HEK293 (cell line): ENCODE measurements around the gene TIAL1.

Experiments
- CTCF ChIA-PET: fragments of 350-600 bp; formaldehyde crosslinking; extraction: SDS; loops from one replicate; lab custom pipeline; 2021; ENCODE audit warnings: antibody characterized with exemption; lab: Yijun Ruan, JAX
- POLR2A ChIA-PET: fragments of 300-600 bp; formaldehyde crosslinking; extraction: SDS; loops from one replicate; lab custom pipeline; 2020; ENCODE audit warnings: antibody characterized with exemption, inconsistent platforms; lab: Yijun Ruan, JAX
- H3K27ac ChIP-seq: fragments of 200-500 bp; sonication (Bioruptor generic); 2 replicates; pipeline ENCODE4 v1.5.1; 2014; ENCODE audit warnings: low read depth, low read length, control low read depth, inconsistent platforms; ENCODE audit errors: extremely low read depth
- H3K36me3 ChIP-seq, 2 experiments: fragments of 200-500 bp in 1 of 2; sonication (Bioruptor generic) in 1 of 2; 1 replicate in 1 of 2; 2 replicates in 1 of 2; pipeline ENCODE4 v1.5.1; 2014 to 2017; ENCODE audit warnings: inconsistent platforms in 2 of 2, low read length in 2 of 2; ENCODE audit not compliant: control insufficient read depth in 2 of 2, insufficient read depth in 1 of 2
- H3K4me1 ChIP-seq: fragments of 200-500 bp; sonication (Bioruptor generic); 2 replicates; pipeline ENCODE4 v1.5.1; 2014; ENCODE audit warnings: mild to moderate bottlenecking, low read length, inconsistent platforms; ENCODE audit not compliant: control insufficient read depth, insufficient read depth
- H3K4me3 ChIP-seq: 2 replicates; pipeline ENCODE4 v1.5.1; 2011; ENCODE audit warnings: low read depth, mild to moderate bottlenecking, control low read depth, low read length, moderate library complexity
- H3K9me3 ChIP-seq: fragments of 200-500 bp; sonication (Bioruptor generic); 2 replicates; pipeline ENCODE4 v1.5.1; 2014; ENCODE audit warnings: low read depth, low read length, inconsistent platforms; ENCODE audit not compliant: control insufficient read depth, insufficient read depth
- GLIS1 ChIP-seq: fragments of 450-650 bp; formaldehyde crosslinking; IDR thresholded peaks from 2 replicates; pipeline ENCODE4 v1.5.1; 2016; ENCODE audit warnings: missing biosample characterization, missing genetic modification characterization
- KLF7 ChIP-seq: fragments of 450-650 bp; formaldehyde crosslinking; IDR thresholded peaks from 2 replicates; pipeline ENCODE4 v1.5.1; 2016; ENCODE audit warnings: missing biosample characterization, missing genetic modification characterization, borderline replicate concordance
- KLF9 ChIP-seq: fragments of 450-650 bp; formaldehyde crosslinking; IDR thresholded peaks from 2 replicates; pipeline ENCODE4 v1.5.1; 2016; ENCODE audit warnings: missing biosample characterization, missing genetic modification characterization, low read depth
- SP7 ChIP-seq: fragments of 450-650 bp; formaldehyde crosslinking; IDR thresholded peaks from 2 replicates; pipeline ENCODE4 v1.5.1; 2016; ENCODE audit warnings: missing biosample characterization, missing genetic modification characterization
- YY1 ChIP-seq: fragments of 450-650 bp; formaldehyde crosslinking; IDR thresholded peaks from 2 replicates; pipeline ENCODE4 v1.5.1; 2018; ENCODE audit warnings: missing biosample characterization, missing genetic modification characterization
- ZBTB17 ChIP-seq: fragments of 450-650 bp; formaldehyde crosslinking; IDR thresholded peaks from 2 replicates; pipeline ENCODE4 v1.5.1; 2016; ENCODE audit warnings: missing biosample characterization, missing genetic modification characterization
- ZBTB44 ChIP-seq: fragments of 450-650 bp; IDR thresholded peaks from 2 replicates; pipeline ENCODE4 v1.5.1; 2018; ENCODE audit warnings: missing biosample characterization, mild to moderate bottlenecking, missing genetic modification characterization
- ZBTB48 ChIP-seq: fragments of 450-650 bp; formaldehyde crosslinking; IDR thresholded peaks from 2 replicates; pipeline ENCODE4 v1.5.1; 2016; ENCODE audit warnings: missing biosample characterization, missing genetic modification characterization
- ZNF138 ChIP-seq: fragments of 450-650 bp; formaldehyde crosslinking; IDR thresholded peaks from 2 replicates; pipeline ENCODE4 v1.5.1; 2016; ENCODE audit warnings: missing biosample characterization, missing genetic modification characterization, borderline replicate concordance
- ZNF248 ChIP-seq: fragments of 450-650 bp; formaldehyde crosslinking; IDR thresholded peaks from 2 replicates; pipeline ENCODE4 v1.5.1; 2017; ENCODE audit warnings: missing biosample characterization, missing genetic modification characterization
- ZNF350 ChIP-seq: fragments of 450-650 bp; formaldehyde crosslinking; IDR thresholded peaks from 2 replicates; pipeline ENCODE4 v1.5.0; 2017; ENCODE audit warnings: missing biosample characterization, mild to moderate bottlenecking, missing genetic modification characterization
- ZNF391 ChIP-seq: fragments of 450-650 bp; formaldehyde crosslinking; IDR thresholded peaks from 2 replicates; pipeline ENCODE4 v1.5.1; 2016; ENCODE audit warnings: low read depth, missing biosample characterization, missing genetic modification characterization, borderline replicate concordance
- ZNF510 ChIP-seq: fragments of 450-650 bp; formaldehyde crosslinking; IDR thresholded peaks from 2 replicates; pipeline ENCODE4 v1.5.1; 2018; ENCODE audit warnings: mild to moderate bottlenecking, missing genetic modification characterization, missing biosample characterization; ENCODE audit not compliant: insufficient replicate concordance
- ZNF518A ChIP-seq: fragments of 450-650 bp; formaldehyde crosslinking; conservative IDR thresholded peaks from 2 replicates; pipeline ENCODE4 v1.5.1; 2016; ENCODE audit warnings: low read depth, missing biosample characterization, missing genetic modification characterization
- ZNF549 ChIP-seq: fragments of 450-650 bp; IDR thresholded peaks from 2 replicates; pipeline ENCODE4 v1.5.1; 2018; ENCODE audit warnings: missing biosample characterization, missing genetic modification characterization, mild to moderate bottlenecking, inconsistent platforms, moderate library complexity
- ZNF558 ChIP-seq: fragments of 450-650 bp; formaldehyde crosslinking; IDR thresholded peaks from 2 replicates; pipeline ENCODE4 v1.5.1; 2016; ENCODE audit warnings: missing biosample characterization, missing genetic modification characterization
- ZNF596 ChIP-seq: fragments of 450-650 bp; IDR thresholded peaks from 2 replicates; pipeline ENCODE4 v1.5.0; 2018; ENCODE audit warnings: missing biosample characterization, mild to moderate bottlenecking, missing genetic modification characterization, moderate library complexity
- ZNF624 ChIP-seq: fragments of 450-650 bp; formaldehyde crosslinking; IDR thresholded peaks from 2 replicates; pipeline ENCODE4 v1.5.1; 2017; ENCODE audit warnings: missing biosample characterization, missing genetic modification characterization
- ZNF660 ChIP-seq: fragments of 450-650 bp; IDR thresholded peaks from 2 replicates; pipeline ENCODE4 v1.5.1; 2018; ENCODE audit warnings: missing biosample characterization, mild to moderate bottlenecking, missing genetic modification characterization
- ZNF76 ChIP-seq: fragments of 450-650 bp; formaldehyde crosslinking; IDR thresholded peaks from 2 replicates; pipeline ENCODE4; 2016; ENCODE audit warnings: low read depth, missing biosample characterization, missing genetic modification characterization, borderline replicate concordance
- ZNF777 ChIP-seq: fragments of 450-650 bp; formaldehyde crosslinking; IDR thresholded peaks from 2 replicates; pipeline ENCODE4 v1.5.1; 2017; ENCODE audit warnings: missing biosample characterization, missing genetic modification characterization, borderline replicate concordance
- ZXDB ChIP-seq: fragments of 450-650 bp; formaldehyde crosslinking; IDR thresholded peaks from 2 replicates; pipeline ENCODE4 v1.5.1; 2016; ENCODE audit warnings: missing biosample characterization, missing genetic modification characterization
- TF ChIP-seq, protein P1 (sequence below): fragments of 450-650 bp; formaldehyde crosslinking; IDR thresholded peaks from 2 replicates; pipeline ENCODE4 v1.5.1; 2016; ENCODE audit warnings: missing biosample characterization, missing genetic modification characterization
- TF ChIP-seq, protein P2 (sequence below): fragments of 450-650 bp; formaldehyde crosslinking; IDR thresholded peaks from 2 replicates; pipeline ENCODE4 v1.5.1; 2017; ENCODE audit warnings: missing biosample characterization, missing genetic modification characterization
- TF ChIP-seq, protein P3 (sequence below): fragments of 450-650 bp; formaldehyde crosslinking; IDR thresholded peaks from 2 replicates; pipeline ENCODE4 v1.5.1; 2017; ENCODE audit warnings: missing biosample characterization, missing genetic modification characterization

The TIAL1 gene

GRCh38 chr10:119543814-119544642, 52.7 kb downstream of the TIAL1 start:
- H3K27ac ChIP-seq, result no peak overlapping the region; the same call in 1 of the 2 replicates
- TF ChIP-seq ZNF660, result peak; percentile 70; the same call in 1 of the 2 replicates
- TF ChIP-seq ZNF518A (tag by site-specific recombination), result no peak
- peak; percentile 39; the same call in 1 of the 2 replicates for TF ChIP-seq ZNF558 (tag by site-specific recombination)
- TF ChIP-seq ZNF777, result no peak
- TF ChIP-seq SP7 (tag by site-specific recombination), result peak; percentile 95
- TF ChIP-seq ZNF350 (tag by site-specific recombination), result no peak
- TF ChIP-seq YY1 (tag by site-specific recombination), result no peak
- TF ChIP-seq, protein P1, sequence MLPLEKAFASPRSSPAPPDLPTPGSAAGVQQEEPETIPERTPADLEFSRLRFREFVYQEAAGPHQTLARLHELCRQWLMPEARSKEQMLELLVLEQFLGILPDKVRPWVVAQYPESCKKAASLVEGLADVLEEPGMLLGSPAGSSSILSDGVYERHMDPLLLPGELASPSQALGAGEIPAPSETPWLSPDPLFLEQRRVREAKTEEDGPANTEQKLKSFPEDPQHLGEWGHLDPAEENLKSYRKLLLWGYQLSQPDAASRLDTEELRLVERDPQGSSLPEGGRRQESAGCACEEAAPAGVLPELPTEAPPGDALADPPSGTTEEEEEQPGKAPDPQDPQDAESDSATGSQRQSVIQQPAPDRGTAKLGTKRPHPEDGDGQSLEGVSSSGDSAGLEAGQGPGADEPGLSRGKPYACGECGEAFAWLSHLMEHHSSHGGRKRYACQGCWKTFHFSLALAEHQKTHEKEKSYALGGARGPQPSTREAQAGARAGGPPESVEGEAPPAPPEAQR, result no peak
- TF ChIP-seq ZNF510 (tag by site-specific recombination), result no peak
- TF ChIP-seq ZNF549 (tag by site-specific recombination), result no peak
- TF ChIP-seq, protein P2, sequence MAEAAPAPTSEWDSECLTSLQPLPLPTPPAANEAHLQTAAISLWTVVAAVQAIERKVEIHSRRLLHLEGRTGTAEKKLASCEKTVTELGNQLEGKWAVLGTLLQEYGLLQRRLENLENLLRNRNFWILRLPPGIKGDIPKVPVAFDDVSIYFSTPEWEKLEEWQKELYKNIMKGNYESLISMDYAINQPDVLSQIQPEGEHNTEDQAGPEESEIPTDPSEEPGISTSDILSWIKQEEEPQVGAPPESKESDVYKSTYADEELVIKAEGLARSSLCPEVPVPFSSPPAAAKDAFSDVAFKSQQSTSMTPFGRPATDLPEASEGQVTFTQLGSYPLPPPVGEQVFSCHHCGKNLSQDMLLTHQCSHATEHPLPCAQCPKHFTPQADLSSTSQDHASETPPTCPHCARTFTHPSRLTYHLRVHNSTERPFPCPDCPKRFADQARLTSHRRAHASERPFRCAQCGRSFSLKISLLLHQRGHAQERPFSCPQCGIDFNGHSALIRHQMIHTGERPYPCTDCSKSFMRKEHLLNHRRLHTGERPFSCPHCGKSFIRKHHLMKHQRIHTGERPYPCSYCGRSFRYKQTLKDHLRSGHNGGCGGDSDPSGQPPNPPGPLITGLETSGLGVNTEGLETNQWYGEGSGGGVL (tag by site-specific recombination), result peak; percentile 97
- no peak; the same call in 1 of the 2 replicates for TF ChIP-seq ZBTB48 (tag by site-specific recombination)
- no peak for TF ChIP-seq ZNF76 (tag by site-specific recombination)
- TF ChIP-seq ZBTB17 (tag by site-specific recombination), result peak; percentile 80
- TF ChIP-seq ZNF624 (tag by site-specific recombination), result no peak
- no peak for TF ChIP-seq KLF9 (tag by site-specific recombination)
- TF ChIP-seq ZNF138 (tag by site-specific recombination), result no peak
- TF ChIP-seq ZNF248 (tag by site-specific recombination), result no peak
- TF ChIP-seq GLIS1 (tag by site-specific recombination), result peak; percentile 55; the same call in 1 of the 2 replicates
- TF ChIP-seq, protein P3, sequence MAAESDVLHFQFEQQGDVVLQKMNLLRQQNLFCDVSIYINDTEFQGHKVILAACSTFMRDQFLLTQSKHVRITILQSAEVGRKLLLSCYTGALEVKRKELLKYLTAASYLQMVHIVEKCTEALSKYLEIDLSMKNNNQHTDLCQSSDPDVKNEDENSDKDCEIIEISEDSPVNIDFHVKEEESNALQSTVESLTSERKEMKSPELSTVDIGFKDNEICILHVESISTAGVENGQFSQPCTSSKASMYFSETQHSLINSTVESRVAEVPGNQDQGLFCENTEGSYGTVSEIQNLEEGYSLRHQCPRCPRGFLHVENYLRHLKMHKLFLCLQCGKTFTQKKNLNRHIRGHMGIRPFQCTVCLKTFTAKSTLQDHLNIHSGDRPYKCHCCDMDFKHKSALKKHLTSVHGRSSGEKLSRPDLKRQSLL (tag by site-specific recombination), result 0 out of 2 replicates have a peak, but pooled peaks have one; percentile 28
- peak; percentile 66; the same call in 1 of the 2 replicates for TF ChIP-seq ZNF391 (tag by site-specific recombination)
- TF ChIP-seq ZNF596, result peak; percentile 53; the same call in 1 of the 2 replicates
- TF ChIP-seq ZXDB (tag by site-specific recombination), result peak; percentile 47; the same call in 1 of the 2 replicates
- no peak for TF ChIP-seq KLF7
- peak; percentile 38; the same call in 1 of the 2 replicates for TF ChIP-seq ZBTB44 (tag by site-specific recombination)

More at GRCh38 chr10:119543814-119544642, 52.7 kb downstream of the TIAL1 start:
- H3K36me3 ChIP-seq, result no peaks in the 10 kb centered on the region
- POLR2A ChIA-PET, result interaction anchor here (1.6 to 2.4 kb wide), 4 partner anchors 14 to 27 kb away, joined by 3 to 9 read pairs (median 8); no protein-coding TSS in a partner anchor
- no peak overlapping the region for H3K4me3 ChIP-seq
- CTCF ChIA-PET, result interaction anchor here (0.6 to 1.3 kb wide), 13 partner anchors 13 to 1248 kb away, joined by 3 to 6 read pairs (median 4); no protein-coding TSS in a partner anchor
- H3K4me1 ChIP-seq, result peaks cover 3% of the 10 kb centered on the region; the same call in 1 of the 2 replicates
- H3K9me3 ChIP-seq, result no peaks in the 10 kb centered on the region
